ENCODE results near the gene LPCAT2.

Gene LPCAT2

GRCh38 chr16:55510185-55510805 is 1.4 kb downstream of the LPCAT2 start:
- Histone ChIP-seq H2BK12ac (ENCODE audit: low read length) (no peak overlapping the region), H3K27me3 (ENCODE audit: control insufficient read depth in 3 of 3, insufficient read depth in 3 of 3, low read depth in 1 of 3, low read length in 3 of 3) (peaks cover 0 to 3% (median 0%) of the 10 kb centered on the region in 3 experiments), H3K4me3 (ENCODE audit: low read length in 2 of 2) (no peak overlapping the region), H3K9ac (ENCODE audit: low read depth, low read length, poor library complexity) (no peak overlapping the region), H3K9me3 (replicated peaks in 1 of 2; ENCODE audit: control insufficient read depth in 2 of 2, insufficient read depth in 1 of 2, low read depth in 1 of 2, low read length in 2 of 2) (peaks cover 11 to 21% of the 10 kb centered on the region in 2 donors), H3K23ac (ENCODE audit: low read depth, low read length, poor library complexity) (no peak overlapping the region), H3K79me1 (ENCODE audit: low read depth, low read length) (peaks cover 5% of the 10 kb centered on the region), H4K8ac (ENCODE audit: low read depth, low read length) (no peak overlapping the region), H3K18ac (ENCODE audit: low read length) (no peak overlapping the region), H2BK15ac (ENCODE audit: low read length) (no peak overlapping the region), H3K27ac (replicated peaks; ENCODE audit: low read length) (no peak overlapping the region), H4K91ac (ENCODE audit: low read depth, low read length, poor library complexity) (no peak overlapping the region), H3K4ac (ENCODE audit: low read length) (no peak overlapping the region), H2BK120ac (ENCODE audit: low read depth, low read length) (no peak overlapping the region), H3K4me1 (ENCODE audit: control insufficient read depth in 2 of 2, insufficient read depth in 1 of 2, low read depth in 1 of 2, low read length in 2 of 2) (peaks cover 0 to 3% of the 10 kb centered on the region in 2 donors), H2BK5ac (ENCODE audit: low read length) (no peak overlapping the region), H2AK5ac (ENCODE audit: low read depth, low read length) (no peak overlapping the region), H2AFZ (ENCODE audit: low read length) (no peak overlapping the region), H3K36me3 (replicated peaks in 1 of 2; ENCODE audit: control insufficient read depth in 2 of 2, insufficient read depth in 2 of 2, low read length in 2 of 2) (peaks cover 0 to 37% of the 10 kb centered on the region in 2 donors), H3K14ac (ENCODE audit: low read length) (no peak overlapping the region), H3K4me2 (ENCODE audit: insufficient read depth, low read length, poor library complexity, severe bottlenecking) (no peak overlapping the region)
- no CpG with 5 or more reads among the region's 4 CpGs for WGBS, 2 donors (ENCODE audit: extremely low coverage in 2 of 2, insufficient read length in 2 of 2, insufficient replicate concordance in 1 of 2)
- no peak for DNase-seq (ENCODE audit: low spot score)

- Histone ChIP-seq H2BK15ac (ENCODE audit: low read length) (no peak overlapping the region), H3K23ac (ENCODE audit: low read depth, low read length, poor library complexity) (no peak overlapping the region), H2AK5ac (ENCODE audit: low read depth, low read length) (no peak overlapping the region), H3K27ac (replicated peaks; ENCODE audit: low read length) (no peak overlapping the region), H2BK5ac (ENCODE audit: low read length) (no peak overlapping the region), H3K27me3 (ENCODE audit: control insufficient read depth in 3 of 3, insufficient read depth in 3 of 3, low read depth in 1 of 3, low read length in 3 of 3) (peaks cover 0 to 3% (median 0%) of the 10 kb centered on the region in 3 experiments), H3K4me3 (ENCODE audit: low read length in 2 of 2) (no peak overlapping the region), H3K14ac (ENCODE audit: low read length) (no peak overlapping the region), H2AFZ (ENCODE audit: low read length) (no peak overlapping the region), H3K4ac (ENCODE audit: low read length) (no peak overlapping the region), H3K36me3 (replicated peaks in 1 of 2; ENCODE audit: control insufficient read depth in 2 of 2, insufficient read depth in 2 of 2, low read length in 2 of 2) (peaks cover 0 to 11% of the 10 kb centered on the region in 2 donors), H2BK12ac (ENCODE audit: low read length) (no peak overlapping the region), H3K9me3 (replicated peaks in 1 of 2; ENCODE audit: control insufficient read depth in 2 of 2, insufficient read depth in 1 of 2, low read depth in 1 of 2, low read length in 2 of 2) (peaks cover 11 to 23% of the 10 kb centered on the region in 2 donors), H3K4me2 (ENCODE audit: insufficient read depth, low read length, poor library complexity, severe bottlenecking) (no peak overlapping the region), H3K18ac (ENCODE audit: low read length) (no peak overlapping the region), H3K79me1 (ENCODE audit: low read depth, low read length) (peaks cover 5% of the 10 kb centered on the region), H2BK120ac (ENCODE audit: low read depth, low read length) (no peak overlapping the region), H3K9ac (ENCODE audit: low read depth, low read length, poor library complexity) (no peak overlapping the region), H3K4me1 (ENCODE audit: control insufficient read depth in 2 of 2, insufficient read depth in 1 of 2, low read depth in 1 of 2, low read length in 2 of 2) (peaks cover 0 to 3% of the 10 kb centered on the region in 2 donors), H4K91ac (ENCODE audit: low read depth, low read length, poor library complexity) (no peak overlapping the region), H4K8ac (ENCODE audit: low read depth, low read length) (no peak overlapping the region)
- no peak for DNase-seq (ENCODE audit: low spot score)
- no CpG with 5 or more reads among the region's 1 CpG for WGBS, 2 donors (ENCODE audit: extremely low coverage in 2 of 2, insufficient read length in 2 of 2, insufficient replicate concordance in 1 of 2)
Observed at GRCh38 chr16:55512941-55513340, 4.1 kb downstream of the LPCAT2 start.

GRCh38 chr16:55513616-55514015 is 4.7 kb downstream of the LPCAT2 start:
- Histone ChIP-seq H3K23ac (ENCODE audit: low read depth, low read length, poor library complexity) (no peak overlapping the region), H3K4ac (ENCODE audit: low read length) (no peak overlapping the region), H3K79me1 (ENCODE audit: low read depth, low read length) (peaks cover 5% of the 10 kb centered on the region), H2AK5ac (ENCODE audit: low read depth, low read length) (no peak overlapping the region), H3K27me3 (ENCODE audit: control insufficient read depth in 3 of 3, insufficient read depth in 3 of 3, low read depth in 1 of 3, low read length in 3 of 3) (peaks cover 0 to 3% (median 0%) of the 10 kb centered on the region in 3 experiments), H2AFZ (ENCODE audit: low read length) (no peak overlapping the region), H3K9ac (ENCODE audit: low read depth, low read length, poor library complexity) (no peak overlapping the region), H2BK15ac (ENCODE audit: low read length) (no peak overlapping the region), H3K36me3 (replicated peaks in 1 of 2; ENCODE audit: control insufficient read depth in 2 of 2, insufficient read depth in 2 of 2, low read length in 2 of 2) (peaks cover 0 to 4% of the 10 kb centered on the region in 2 donors), H2BK120ac (ENCODE audit: low read depth, low read length) (no peak overlapping the region), H3K14ac (ENCODE audit: low read length) (no peak overlapping the region), H2BK5ac (ENCODE audit: low read length) (no peak overlapping the region), H4K8ac (ENCODE audit: low read depth, low read length) (no peak overlapping the region), H3K4me2 (ENCODE audit: insufficient read depth, low read length, poor library complexity, severe bottlenecking) (no peak overlapping the region), H4K91ac (ENCODE audit: low read depth, low read length, poor library complexity) (no peak overlapping the region), H3K9me3 (replicated peaks in 1 of 2; ENCODE audit: control insufficient read depth in 2 of 2, insufficient read depth in 1 of 2, low read depth in 1 of 2, low read length in 2 of 2) (peaks cover 11 to 23% of the 10 kb centered on the region in 2 donors), H3K18ac (ENCODE audit: low read length) (no peak overlapping the region), H3K4me3 (ENCODE audit: low read length in 2 of 2) (no peak overlapping the region), H3K4me1 (ENCODE audit: control insufficient read depth in 2 of 2, insufficient read depth in 1 of 2, low read depth in 1 of 2, low read length in 2 of 2) (peaks cover 0 to 3% of the 10 kb centered on the region in 2 donors), H2BK12ac (ENCODE audit: low read length) (no peak overlapping the region), H3K27ac (replicated peaks; ENCODE audit: low read length) (no peak overlapping the region)
- no CpG with 5 or more reads among the region's 5 CpGs for WGBS, 2 donors (ENCODE audit: extremely low coverage in 2 of 2, insufficient read length in 2 of 2, insufficient replicate concordance in 1 of 2)
- no peak for DNase-seq (ENCODE audit: low spot score)

GRCh38 chr16:55515111-55515510 is 6.2 kb downstream of the LPCAT2 start:
- H3K18ac ChIP-seq (ENCODE audit: low read length) = no peak overlapping the region
- no peak overlapping the region for H2BK120ac ChIP-seq (ENCODE audit: low read depth, low read length)
- H3K14ac ChIP-seq (ENCODE audit: low read length) = no peak overlapping the region
- H3K4ac ChIP-seq (ENCODE audit: low read length) = no peak overlapping the region
- WGBS, 2 donors (ENCODE audit: extremely low coverage in 2 of 2, insufficient read length in 2 of 2, insufficient replicate concordance in 1 of 2) = no CpG with 5 or more reads among the region's 1 CpG
- H3K36me3 ChIP-seq (replicated peaks in 1 of 2; ENCODE audit: control insufficient read depth in 2 of 2, insufficient read depth in 2 of 2, low read length in 2 of 2) = no peaks in the 10 kb centered on the region
- no peaks in the 10 kb centered on the region for H3K27me3 ChIP-seq (ENCODE audit: control insufficient read depth in 3 of 3, insufficient read depth in 3 of 3, low read depth in 1 of 3, low read length in 3 of 3)
- H2BK15ac ChIP-seq (ENCODE audit: low read length) = no peak overlapping the region
- no peaks in the 10 kb centered on the region for H3K79me1 ChIP-seq (ENCODE audit: low read depth, low read length)
- H3K4me1 ChIP-seq (ENCODE audit: control insufficient read depth in 2 of 2, insufficient read depth in 1 of 2, low read depth in 1 of 2, low read length in 2 of 2) = no peaks in the 10 kb centered on the region
- H3K4me3 ChIP-seq (ENCODE audit: low read length in 2 of 2) = no peak overlapping the region
- H3K9ac ChIP-seq (ENCODE audit: low read depth, low read length, poor library complexity) = no peak overlapping the region
- DNase-seq (ENCODE audit: low spot score) = no peak
- no peak overlapping the region for H2BK12ac ChIP-seq (ENCODE audit: low read length)
- H4K8ac ChIP-seq (ENCODE audit: low read depth, low read length) = no peak overlapping the region
- H2AFZ ChIP-seq (ENCODE audit: low read length) = no peak overlapping the region
- no peak overlapping the region for H3K4me2 ChIP-seq (ENCODE audit: insufficient read depth, low read length, poor library complexity, severe bottlenecking)
- H3K23ac ChIP-seq (ENCODE audit: low read depth, low read length, poor library complexity) = no peak overlapping the region
- H2AK5ac ChIP-seq (ENCODE audit: low read depth, low read length) = no peak overlapping the region
- no peak overlapping the region for H2BK5ac ChIP-seq (ENCODE audit: low read length)
- H3K9me3 ChIP-seq (replicated peaks in 1 of 2; ENCODE audit: control insufficient read depth in 2 of 2, insufficient read depth in 1 of 2, low read depth in 1 of 2, low read length in 2 of 2) = peaks cover 11 to 23% of the 10 kb centered on the region in 2 donors
- H3K27ac ChIP-seq (replicated peaks; ENCODE audit: low read length) = no peak overlapping the region
- no peak overlapping the region for H4K91ac ChIP-seq (ENCODE audit: low read depth, low read length, poor library complexity)
